ENCODE data around the gene KRAS. TPM values are rescaled to one million over a fixed set of nuclear protein-coding genes. Genes with fewer than 3 reads are reported as not detected.

The KRAS gene
- total RNA-seq, 1 donor from 2014 or later, result 54.2 TPM

DNA sequence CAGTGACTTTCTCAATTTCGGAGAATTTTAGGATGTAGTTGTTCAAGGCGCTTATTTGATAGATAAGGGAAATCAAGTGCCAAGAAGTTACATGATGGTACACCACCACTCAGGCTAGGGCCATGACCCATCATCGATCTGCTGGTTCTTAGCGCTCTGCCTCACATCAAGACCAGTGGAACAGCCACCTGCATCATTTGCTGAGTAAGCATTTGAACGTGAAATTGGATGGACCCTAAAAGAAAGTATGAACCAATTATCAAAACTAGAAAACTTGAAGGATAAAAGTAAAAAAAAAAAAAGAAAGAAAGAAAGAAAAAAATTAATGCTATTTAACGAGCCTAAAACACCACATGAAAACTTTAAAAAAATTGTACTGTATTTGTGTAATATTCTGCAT is 27.5 kb upstream of the KRAS start:
- TF ChIP-seq, protein P1, sequence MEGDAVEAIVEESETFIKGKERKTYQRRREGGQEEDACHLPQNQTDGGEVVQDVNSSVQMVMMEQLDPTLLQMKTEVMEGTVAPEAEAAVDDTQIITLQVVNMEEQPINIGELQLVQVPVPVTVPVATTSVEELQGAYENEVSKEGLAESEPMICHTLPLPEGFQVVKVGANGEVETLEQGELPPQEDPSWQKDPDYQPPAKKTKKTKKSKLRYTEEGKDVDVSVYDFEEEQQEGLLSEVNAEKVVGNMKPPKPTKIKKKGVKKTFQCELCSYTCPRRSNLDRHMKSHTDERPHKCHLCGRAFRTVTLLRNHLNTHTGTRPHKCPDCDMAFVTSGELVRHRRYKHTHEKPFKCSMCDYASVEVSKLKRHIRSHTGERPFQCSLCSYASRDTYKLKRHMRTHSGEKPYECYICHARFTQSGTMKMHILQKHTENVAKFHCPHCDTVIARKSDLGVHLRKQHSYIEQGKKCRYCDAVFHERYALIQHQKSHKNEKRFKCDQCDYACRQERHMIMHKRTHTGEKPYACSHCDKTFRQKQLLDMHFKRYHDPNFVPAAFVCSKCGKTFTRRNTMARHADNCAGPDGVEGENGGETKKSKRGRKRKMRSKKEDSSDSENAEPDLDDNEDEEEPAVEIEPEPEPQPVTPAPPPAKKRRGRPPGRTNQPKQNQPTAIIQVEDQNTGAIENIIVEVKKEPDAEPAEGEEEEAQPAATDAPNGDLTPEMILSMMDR (IDR thresholded peaks at IDR 0.05; ENCODE audit: unreplicated experiment), result no peak
- no peak overlapping the region for H3K27ac Mint-ChIP-seq (ENCODE audit: unreplicated experiment)
- H3K27me3 Mint-ChIP-seq (ENCODE audit: unreplicated experiment), result no peaks in the 10 kb centered on the region
- H3K9me3 Mint-ChIP-seq (ENCODE audit: unreplicated experiment), result no peaks in the 10 kb centered on the region
- no peak for DNase-seq (ENCODE audit: low spot score)
- H3K4me3 Mint-ChIP-seq (ENCODE audit: unreplicated experiment), result no peak overlapping the region
- no peaks in the 10 kb centered on the region for H3K36me3 Mint-ChIP-seq (ENCODE audit: low read depth, unreplicated experiment)
- H3K4me1 Mint-ChIP-seq (ENCODE audit: unreplicated experiment), result no peaks in the 10 kb centered on the region

DNA sequence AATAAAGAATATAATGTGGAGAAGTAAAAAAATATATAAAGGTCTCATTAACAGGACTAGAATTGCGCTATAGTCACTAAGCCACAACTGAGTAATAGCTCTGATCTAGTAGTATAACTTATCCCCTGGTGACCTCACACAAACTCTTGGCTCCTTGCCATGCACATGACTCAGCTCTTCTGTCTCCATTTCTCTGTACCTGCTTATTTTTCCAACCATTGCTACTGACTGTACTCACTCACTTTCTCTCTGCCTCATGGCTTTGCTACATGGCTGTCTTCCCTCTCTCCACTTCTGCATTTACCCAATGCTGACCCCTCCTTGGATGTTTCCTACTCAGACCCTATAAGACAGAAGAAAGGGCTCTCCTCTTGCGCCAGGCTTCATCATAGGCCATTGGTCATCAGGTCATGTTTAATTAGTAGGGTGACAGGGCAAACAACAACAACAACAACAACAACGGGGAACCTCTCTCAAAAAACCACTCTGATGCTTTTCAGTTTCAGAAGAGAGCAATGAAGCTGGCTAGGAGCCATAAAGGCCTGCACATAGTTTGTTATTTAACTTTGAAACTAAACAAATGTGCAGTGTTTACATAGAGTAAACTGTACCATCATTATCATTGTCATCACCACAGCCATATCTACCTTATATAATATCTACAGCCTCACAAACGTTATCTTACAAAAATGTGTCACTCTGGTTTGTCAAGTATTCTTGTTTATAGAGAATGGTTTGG is 25.6 kb upstream of the KRAS start:
- DNase-seq (ENCODE audit: low spot score), result no peak
- no peaks in the 10 kb centered on the region for H3K4me1 Mint-ChIP-seq (ENCODE audit: unreplicated experiment)
- no peak overlapping the region for H3K4me3 Mint-ChIP-seq (ENCODE audit: unreplicated experiment)
- TF ChIP-seq, protein P1 (IDR thresholded peaks at IDR 0.05; ENCODE audit: unreplicated experiment), result no peak
- H3K27ac Mint-ChIP-seq (ENCODE audit: unreplicated experiment), result no peak overlapping the region
- H3K9me3 Mint-ChIP-seq (ENCODE audit: unreplicated experiment), result no peaks in the 10 kb centered on the region
- H3K27me3 Mint-ChIP-seq (ENCODE audit: unreplicated experiment), result no peaks in the 10 kb centered on the region
- no peaks in the 10 kb centered on the region for H3K36me3 Mint-ChIP-seq (ENCODE audit: low read depth, unreplicated experiment)

DNA sequence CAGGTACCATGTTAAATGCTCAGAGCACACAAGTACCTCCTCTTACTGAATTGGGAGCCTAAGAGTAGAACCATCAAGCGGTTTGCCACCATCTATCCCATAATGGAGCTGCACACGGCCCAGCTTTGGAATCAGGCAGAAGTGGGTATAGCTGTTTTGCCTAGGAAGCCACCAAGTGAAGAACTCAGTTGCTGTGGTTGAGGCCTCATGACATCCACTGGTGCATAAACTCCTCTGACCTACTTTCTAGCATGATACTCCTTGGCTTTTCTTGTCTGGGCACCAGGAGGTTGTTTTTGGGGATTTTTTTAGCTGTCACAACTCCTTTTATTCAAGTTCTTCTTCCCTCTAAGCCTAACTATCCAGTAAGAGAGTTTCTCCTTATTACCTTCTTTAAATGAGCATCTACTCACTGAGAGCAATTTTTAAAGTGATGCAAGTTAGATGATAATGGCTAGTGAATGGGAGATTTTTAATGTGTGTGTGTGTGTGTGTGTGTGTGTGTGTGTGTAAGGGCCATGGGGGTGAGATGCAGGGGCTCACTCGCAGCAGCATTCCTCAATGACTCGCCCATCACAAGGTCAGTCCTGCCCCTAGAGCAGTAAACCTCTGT is 20.9 kb upstream of the KRAS start:
- Mint-ChIP-seq H3K4me3 (ENCODE audit: unreplicated experiment) (no peak overlapping the region), H3K9me3 (ENCODE audit: unreplicated experiment) (no peaks in the 10 kb centered on the region), H3K4me1 (ENCODE audit: unreplicated experiment) (no peaks in the 10 kb centered on the region), H3K36me3 (ENCODE audit: low read depth, unreplicated experiment) (no peaks in the 10 kb centered on the region), H3K27ac (ENCODE audit: unreplicated experiment) (no peak overlapping the region), H3K27me3 (ENCODE audit: unreplicated experiment) (no peaks in the 10 kb centered on the region)
- TF ChIP-seq, protein P1 (IDR thresholded peaks at IDR 0.05; ENCODE audit: unreplicated experiment), result no peak
- no peak for DNase-seq (ENCODE audit: low spot score)

DNA sequence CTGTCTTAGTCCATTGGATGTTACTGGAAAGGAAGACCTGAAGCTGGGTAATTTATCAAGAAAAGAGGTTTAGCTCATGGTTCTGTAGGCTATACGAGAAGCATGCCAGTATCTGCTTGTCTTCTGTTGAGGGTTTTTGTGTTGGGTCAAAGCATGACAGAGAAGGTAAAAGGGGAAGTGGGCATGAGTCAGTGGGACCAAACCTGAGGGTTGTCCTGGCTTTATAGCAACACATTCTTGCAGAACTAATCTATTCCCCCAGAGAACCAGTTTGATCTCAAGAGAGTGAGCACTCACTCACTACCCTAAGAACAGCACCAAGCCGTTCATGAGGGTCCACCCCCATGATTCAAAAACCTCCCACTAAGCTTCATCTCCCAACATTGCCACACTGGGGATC is 19.0 kb upstream of the KRAS start:
- no peak for DNase-seq (ENCODE audit: low spot score)
- Mint-ChIP-seq H3K36me3 (ENCODE audit: low read depth, unreplicated experiment) (no peaks in the 10 kb centered on the region), H3K27me3 (ENCODE audit: unreplicated experiment) (no peaks in the 10 kb centered on the region), H3K4me1 (ENCODE audit: unreplicated experiment) (no peaks in the 10 kb centered on the region), H3K4me3 (ENCODE audit: unreplicated experiment) (no peak overlapping the region), H3K27ac (ENCODE audit: unreplicated experiment) (no peak overlapping the region), H3K9me3 (ENCODE audit: unreplicated experiment) (no peaks in the 10 kb centered on the region)
- TF ChIP-seq, protein P1 (IDR thresholded peaks at IDR 0.05; ENCODE audit: unreplicated experiment), result no peak

GRCh38 chr12:25266497-25266896 is 15.8 kb upstream of the KRAS start:
- Mint-ChIP-seq H3K27ac (ENCODE audit: unreplicated experiment) (no peak overlapping the region), H3K4me3 (ENCODE audit: unreplicated experiment) (no peak overlapping the region), H3K4me1 (ENCODE audit: unreplicated experiment) (no peaks in the 10 kb centered on the region), H3K27me3 (ENCODE audit: unreplicated experiment) (no peaks in the 10 kb centered on the region), H3K9me3 (ENCODE audit: unreplicated experiment) (no peaks in the 10 kb centered on the region), H3K36me3 (ENCODE audit: low read depth, unreplicated experiment) (no peaks in the 10 kb centered on the region)
- no peak for DNase-seq (ENCODE audit: low spot score)
- TF ChIP-seq, protein P1 (IDR thresholded peaks at IDR 0.05; ENCODE audit: unreplicated experiment), result no peak

Data from endothelial cell (in vitro differentiated cells).